Activated CD4-positive, alpha-beta memory T cell treated with anti-CD3 and anti-CD28 coated beads, Interleukin-2, amount 10 ng/mL, durations not matched to agents 7 days and 5 days (primary cell): ENCODE results near the gene CA7. TPM values are rescaled to one million over a fixed set of nuclear protein-coding genes. Genes with fewer than 3 reads are reported as not detected.
A peak's percentile ranks its signal among the peaks of the same experiment; 100 is the strongest.

ENCODE experiments used
- CTCF ChIA-PET: fragments of 350-600 bp; sonication (Branson Sonifier 250); formaldehyde crosslinking; loops from one replicate; lab custom pipeline; 2021; ENCODE audit warnings: antibody characterized with exemption, inconsistent platforms; lab: Charles Lee
- POLR2A ChIA-PET: fragments of 350-600 bp; sonication (Branson Sonifier 250); formaldehyde crosslinking; loops from one replicate; lab custom pipeline; 2021; ENCODE audit warnings: antibody characterized with exemption; lab: Charles Lee
- DNase-seq: peaks from one replicate; pipeline ENCODE4 v3.0.0-alpha.2; 2020
- H3K27ac Mint-ChIP-seq: one replicate; pipeline ENCODE4 v1.8.0; 2021; ENCODE audit warnings: mild to moderate bottlenecking, mixed read lengths
- H3K27me3 Mint-ChIP-seq: one replicate; pipeline ENCODE4 v1.8.0; 2021; ENCODE audit warnings: mixed read lengths
- H3K36me3 Mint-ChIP-seq: one replicate; pipeline ENCODE4 v1.8.0; 2021; ENCODE audit warnings: low read depth, mixed read lengths
- H3K4me1 Mint-ChIP-seq: one replicate; pipeline ENCODE4 v1.8.0; 2021; ENCODE audit warnings: mixed read lengths
- H3K4me3 Mint-ChIP-seq: one replicate; pipeline ENCODE4 v1.8.0; 2021; ENCODE audit warnings: mild to moderate bottlenecking, mixed read lengths
- H3K9me3 Mint-ChIP-seq: one replicate; pipeline ENCODE4 v1.8.0; 2021; ENCODE audit warnings: mixed read lengths
- total RNA-seq, 2 experiments: library from RNA; stranded (reverse); gene quantifications; one replicate each; pipeline ENCODE4 v1.2.3, GENCODE V29; 2021

Gene CA7
- total RNA-seq, 2 experiments from 2014 or later: 0.13 TPM; not detected in 1

DNA sequence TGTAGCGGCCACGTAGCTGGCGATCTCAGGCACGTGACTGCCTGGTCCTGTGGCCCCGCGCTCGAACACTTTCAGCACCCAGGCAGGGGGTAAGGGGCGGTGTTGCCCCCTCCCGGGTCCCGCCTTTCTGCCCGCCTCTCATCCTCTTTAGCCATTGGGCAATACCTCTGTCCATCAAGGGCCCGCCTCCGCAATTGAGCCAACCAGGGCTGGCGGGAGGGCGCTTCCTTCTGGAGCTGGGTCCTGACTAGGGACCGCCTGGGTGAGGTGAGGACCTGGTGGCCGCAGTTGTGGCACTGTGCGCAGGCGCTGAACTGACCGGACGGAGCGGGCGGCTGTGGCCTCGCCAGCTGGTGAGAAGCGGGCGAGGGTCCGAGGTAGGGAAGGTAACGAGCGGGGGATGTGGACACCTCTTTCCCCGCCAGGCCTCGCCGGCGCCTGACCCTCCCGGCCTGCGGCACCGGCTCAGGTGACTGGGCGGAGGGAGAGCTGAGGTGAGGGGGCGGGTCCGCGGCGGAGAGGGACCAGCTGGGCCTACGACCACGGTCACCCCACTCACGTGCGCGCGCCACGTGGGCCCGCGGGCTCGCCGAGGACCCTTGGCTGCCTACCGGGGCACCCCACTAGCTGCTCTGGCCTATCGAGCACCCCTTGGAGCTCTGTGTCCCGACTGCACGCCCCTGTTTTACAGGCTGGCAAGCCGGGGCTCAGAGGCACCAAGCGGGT, 36.2 kb downstream of the CA7 start, which contains the start of gene PDP2:
TSS of gene PDP2 (plus strand) at position 228 of the 726 bp plus-strand sequence. CDS start 3,770 bp downstream, outside the sequence.
- Mint-ChIP-seq H3K27ac (peak within 1 kb of the TSS; percentile 89), H3K9me3 (peaks cover 3% of the 10 kb centered on the region), H3K4me1 (peaks cover 54% of the 10 kb centered on the region), H3K27me3 (no peaks in the 10 kb centered on the region), H3K4me3 (peak within 1 kb of the TSS; percentile 98), H3K36me3 (peaks cover 23% of the 10 kb centered on the region)
- peak; percentile 93 for DNase-seq
- ChIA-PET POLR2A (interaction anchor here (0.8 to 1.9 kb wide), 13 partner anchors 8 to 283 kb away, joined by 3 to 10 read pairs (median 4); partner anchors contain the start of genes CIAO2B, DYNC1LI2 and NAE1), CTCF (interaction anchor here (1.2 to 4.3 kb wide), 11 partner anchors 8 to 230 kb away, joined by 3 to 35 read pairs (median 8); partner anchors contain the start of genes DYNC1LI2 and NAE1)

DNA sequence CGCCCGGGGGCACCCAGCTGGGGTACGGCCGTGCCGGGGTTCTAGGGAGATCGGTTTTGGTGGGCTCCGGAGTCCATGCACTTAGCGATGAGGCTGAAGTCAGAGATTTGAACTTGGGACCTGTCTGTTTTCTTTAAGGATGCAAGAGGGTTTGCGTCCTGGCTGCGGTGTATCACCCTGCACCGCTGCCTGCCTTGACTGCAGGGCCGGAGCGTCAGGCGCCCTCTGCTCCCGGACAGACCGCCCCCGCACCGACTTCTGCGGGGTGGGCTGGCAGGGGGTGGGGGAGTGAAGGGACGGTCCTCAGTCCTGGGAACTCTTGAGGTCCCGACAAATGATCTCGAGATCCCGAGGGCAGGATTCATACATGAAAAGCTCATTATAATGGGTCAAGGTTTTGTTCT, 36.8 kb downstream of the CA7 start:
- Mint-ChIP-seq H3K27me3 (no peaks in the 10 kb centered on the region), H3K9me3 (peaks cover 3% of the 10 kb centered on the region), H3K4me3 (peak overlapping the region; percentile 98), H3K4me1 (peaks cover 54% of the 10 kb centered on the region), H3K36me3 (peaks cover 26% of the 10 kb centered on the region), H3K27ac (peak overlapping the region; percentile 16)
- CTCF ChIA-PET: interaction anchor here (1.2 to 4.3 kb wide), 11 partner anchors 8 to 230 kb away, joined by 3 to 35 read pairs (median 8); partner anchors contain the start of genes DYNC1LI2 and NAE1
- no peak for DNase-seq
- POLR2A ChIA-PET: interaction anchor here (0.8 to 1.9 kb wide), 13 partner anchors 9 to 282 kb away, joined by 3 to 10 read pairs (median 4); partner anchors contain the start of genes CIAO2B, DYNC1LI2 and NAE1

DNA sequence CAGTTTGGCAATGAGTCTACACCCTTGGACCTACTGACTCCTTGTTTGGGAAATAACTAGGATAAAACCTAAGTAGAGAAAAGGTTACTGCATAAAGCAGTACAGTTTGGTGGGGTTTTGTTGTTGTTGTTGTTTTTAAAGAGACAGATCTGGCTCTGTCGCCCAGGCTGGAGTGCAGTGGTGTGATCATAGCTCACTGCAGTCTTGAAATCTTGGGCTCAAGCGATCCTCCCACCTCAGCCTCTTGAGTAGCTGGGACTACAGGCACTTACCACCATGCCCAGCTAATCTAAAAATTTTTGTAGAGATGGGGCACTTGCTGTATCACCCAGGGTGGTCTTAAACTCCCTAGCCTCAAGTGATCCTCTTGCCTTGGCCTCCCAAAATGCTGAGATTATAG, 37.3 kb downstream of the CA7 start:
- Mint-ChIP-seq H3K36me3 (peaks cover 24% of the 10 kb centered on the region), H3K4me1 (peaks cover 52% of the 10 kb centered on the region), H3K9me3 (no peaks in the 10 kb centered on the region), H3K27ac (no peak overlapping the region), H3K27me3 (no peaks in the 10 kb centered on the region), H3K4me3 (peak overlapping the region; percentile 98)
- DNase-seq: no peak
- ChIA-PET CTCF (interaction anchor here (1.3 to 4.3 kb wide), 12 partner anchors 9 to 231 kb away, joined by 3 to 35 read pairs (median 8); partner anchors contain the start of gene NAE1), POLR2A (interaction anchor here (1.1 to 1.8 kb wide), 5 partner anchors 8 to 131 kb away, joined by 3 to 6 read pairs (median 4); partner anchors contain the start of gene DYNC1LI2)

DNA sequence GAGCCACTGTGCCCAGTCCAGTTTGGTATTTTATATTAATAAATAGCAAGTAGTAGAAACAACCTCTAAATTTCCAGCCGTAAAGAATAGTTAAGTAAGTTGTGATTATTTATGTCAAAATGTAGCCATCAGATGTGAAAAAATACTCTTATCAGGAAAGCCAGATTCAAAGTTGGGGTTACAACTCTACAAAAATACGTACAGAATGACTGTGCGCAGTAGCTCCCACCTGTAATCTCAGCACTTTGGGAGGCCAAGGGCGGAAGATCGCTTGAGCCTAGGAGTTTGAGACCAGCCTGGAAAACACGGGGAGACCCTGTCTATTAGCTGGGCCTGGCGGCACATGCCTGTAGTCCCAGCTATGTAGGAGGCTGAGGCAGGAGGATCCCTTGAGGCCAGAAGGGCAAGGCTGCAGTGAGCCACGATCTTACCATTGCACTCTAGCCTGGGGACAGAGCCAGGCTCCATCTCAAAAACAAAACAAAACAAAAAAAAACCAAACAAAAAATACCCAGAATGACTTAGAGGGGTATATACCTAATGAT, 37.8 kb downstream of the CA7 start:
- Mint-ChIP-seq H3K36me3 (peaks cover 26% of the 10 kb centered on the region), H3K4me1 (peaks cover 55% of the 10 kb centered on the region), H3K4me3 (peak overlapping the region; percentile 98), H3K9me3 (no peaks in the 10 kb centered on the region), H3K27ac (no peak overlapping the region), H3K27me3 (no peaks in the 10 kb centered on the region)
- POLR2A ChIA-PET: interaction anchor here (0.9 to 1.8 kb wide), 5 partner anchors 8 to 51 kb away, joined by 3 to 6 read pairs (median 4); partner anchors contain the start of gene NAE1
- CTCF ChIA-PET: interaction anchor here (1.3 to 4.3 kb wide), 9 partner anchors 9 to 65 kb away, joined by 3 to 35 read pairs (median 8); partner anchors contain the start of gene NAE1
- DNase-seq: no peak

DNA sequence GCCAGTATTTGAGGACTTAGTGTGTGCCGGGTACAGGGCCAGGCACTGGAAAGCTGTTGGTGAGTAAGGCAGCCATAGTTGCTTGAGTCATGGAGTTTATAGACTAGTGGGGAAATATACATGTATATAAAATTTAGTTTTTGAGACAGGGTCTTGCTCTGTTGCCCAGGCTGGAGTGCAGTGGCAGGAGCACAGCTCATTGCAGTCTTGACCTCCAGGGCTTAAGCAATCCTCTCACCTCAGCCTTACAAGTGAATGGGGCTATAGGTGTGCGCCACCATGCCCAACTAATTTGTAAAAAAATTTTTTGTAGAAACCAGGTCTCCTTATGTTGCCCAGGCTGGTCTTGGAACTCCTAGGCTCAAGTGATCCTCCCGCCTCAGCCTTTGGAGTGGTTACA, 38.5 kb downstream of the CA7 start:
- peaks cover 60% of the 10 kb centered on the region for H3K4me1 Mint-ChIP-seq
- CTCF ChIA-PET: interaction anchor here (1.3 to 4.3 kb wide), 7 partner anchors 10 to 52 kb away, joined by 3 to 35 read pairs (median 13); partner anchors contain the start of gene NAE1
- H3K9me3 Mint-ChIP-seq: no peaks in the 10 kb centered on the region
- DNase-seq: no peak
- peaks cover 26% of the 10 kb centered on the region for H3K36me3 Mint-ChIP-seq
- H3K27me3 Mint-ChIP-seq: no peaks in the 10 kb centered on the region
- no peak overlapping the region for H3K4me3 Mint-ChIP-seq
- POLR2A ChIA-PET: interaction anchor here (0.9 kb wide), 1 partner anchor 52 kb away, joined by 4 read pairs; the partner anchor contains the start of gene NAE1
- no peak overlapping the region for H3K27ac Mint-ChIP-seq

- CTCF ChIA-PET: interaction anchor here (1.3 to 1.7 kb wide), 2 partner anchors 10 to 17 kb away, joined by 4 to 7 read pairs; no protein-coding TSS in a partner anchor
- H3K36me3 Mint-ChIP-seq: peaks cover 35% of the 10 kb centered on the region
Observed at GRCh38 chr16:66885491-66885890, 41.3 kb downstream of the CA7 start.

DNA sequence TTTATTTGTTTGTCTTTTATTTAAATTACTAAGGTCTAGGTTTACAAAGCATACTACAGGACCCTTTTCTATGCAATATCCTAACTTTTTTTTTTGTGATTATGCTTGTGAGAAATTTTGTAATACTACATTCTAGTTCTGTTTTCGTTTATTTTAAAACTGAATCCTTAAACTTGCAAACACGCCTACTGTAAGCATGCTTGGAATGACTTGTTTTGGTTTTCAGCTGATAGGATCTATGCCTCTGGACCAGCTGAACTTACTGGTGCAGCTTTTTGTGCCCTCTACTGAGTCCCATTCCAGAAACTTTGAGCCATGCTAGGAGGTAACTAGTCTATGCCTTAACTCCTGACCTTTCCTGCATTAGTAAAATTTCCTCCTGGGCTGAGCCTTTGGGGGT, 42.1 kb downstream of the CA7 start:
- CTCF ChIA-PET: interaction anchor here (1.3 to 1.7 kb wide), 3 partner anchors 9 to 19 kb away, joined by 4 to 7 read pairs (median 6); no protein-coding TSS in a partner anchor
- H3K27me3 Mint-ChIP-seq: no peaks in the 10 kb centered on the region
- no peak overlapping the region for H3K27ac Mint-ChIP-seq
- H3K4me3 Mint-ChIP-seq: no peak overlapping the region
- POLR2A ChIA-PET: interaction anchor here (1.1 kb wide), 1 partner anchor 542 kb away, joined by 3 read pairs; no protein-coding TSS in a partner anchor
- peaks cover 38% of the 10 kb centered on the region for H3K36me3 Mint-ChIP-seq
- no peaks in the 10 kb centered on the region for H3K9me3 Mint-ChIP-seq
- H3K4me1 Mint-ChIP-seq: peaks cover 43% of the 10 kb centered on the region
- DNase-seq: no peak

More at GRCh38 chr16:66885491-66885890, 41.3 kb downstream of the CA7 start:
- H3K4me3 Mint-ChIP-seq: no peak overlapping the region
- POLR2A ChIA-PET: interaction anchor here (1.1 kb wide), 1 partner anchor 543 kb away, joined by 3 read pairs; no protein-coding TSS in a partner anchor
- no peaks in the 10 kb centered on the region for H3K27me3 Mint-ChIP-seq
- no peaks in the 10 kb centered on the region for H3K9me3 Mint-ChIP-seq
- H3K27ac Mint-ChIP-seq: no peak overlapping the region
- H3K4me1 Mint-ChIP-seq: peaks cover 43% of the 10 kb centered on the region
- no peak for DNase-seq

GRCh38 chr16:66886914-66887313, 42.7 kb downstream of the CA7 start:
- CTCF ChIA-PET: interaction anchor here (1.3 kb wide), 1 partner anchor 19 kb away, joined by 6 read pairs; no protein-coding TSS in a partner anchor
- Mint-ChIP-seq H3K36me3 (peaks cover 40% of the 10 kb centered on the region), H3K27ac (no peak overlapping the region), H3K4me3 (no peak overlapping the region), H3K4me1 (peaks cover 37% of the 10 kb centered on the region), H3K9me3 (no peaks in the 10 kb centered on the region), H3K27me3 (no peaks in the 10 kb centered on the region)
- DNase-seq: no peak
- POLR2A ChIA-PET: no interaction called here

GRCh38 chr16:66888647-66889615, 44.7 kb downstream of the CA7 start:
- POLR2A ChIA-PET: interaction anchor here (0.7 to 2.0 kb wide), 3 partner anchors 8 to 16 kb away, joined by 3 to 6 read pairs (median 4); no protein-coding TSS in a partner anchor
- CTCF ChIA-PET: interaction anchor here (0.6 to 1.7 kb wide), 2 partner anchors 40 to 145 kb away, joined by 4 to 5 read pairs; no protein-coding TSS in a partner anchor
- peaks cover 41% of the 10 kb centered on the region for H3K4me1 Mint-ChIP-seq
- H3K27me3 Mint-ChIP-seq: no peaks in the 10 kb centered on the region
- no peak overlapping the region for H3K4me3 Mint-ChIP-seq
- DNase-seq: no peak
- H3K36me3 Mint-ChIP-seq: peaks cover 40% of the 10 kb centered on the region
- no peaks in the 10 kb centered on the region for H3K9me3 Mint-ChIP-seq
- H3K27ac Mint-ChIP-seq: no peak overlapping the region

- no peak for DNase-seq
- no peaks in the 10 kb centered on the region for H3K27me3 Mint-ChIP-seq
- ChIA-PET CTCF (interaction anchor here (1.7 to 2.0 kb wide), 3 partner anchors 21 to 59 kb away, joined by 4 to 10 read pairs (median 8); partner anchors contain the start of gene NAE1), POLR2A (interaction anchor here (0.7 to 2.0 kb wide), 2 partner anchors 9 to 17 kb away, joined by 3 to 6 read pairs; no protein-coding TSS in a partner anchor)
- peaks cover 34% of the 10 kb centered on the region for H3K36me3 Mint-ChIP-seq
- no peak overlapping the region for H3K27ac Mint-ChIP-seq
- no peaks in the 10 kb centered on the region for H3K9me3 Mint-ChIP-seq
- H3K4me3 Mint-ChIP-seq: no peak overlapping the region
- peaks cover 45% of the 10 kb centered on the region for H3K4me1 Mint-ChIP-seq
Observed at GRCh38 chr16:66889622-66890021, 45.4 kb downstream of the CA7 start.

- no peak overlapping the region for H3K4me3 Mint-ChIP-seq
- H3K27ac Mint-ChIP-seq: no peak overlapping the region
- no peaks in the 10 kb centered on the region for H3K9me3 Mint-ChIP-seq
- no peaks in the 10 kb centered on the region for H3K27me3 Mint-ChIP-seq
- ChIA-PET POLR2A (interaction anchor here (0.5 to 2.0 kb wide), 3 partner anchors 10 to 467 kb away, joined by 3 to 6 read pairs (median 3); no protein-coding TSS in a partner anchor), CTCF (interaction anchor here (1.0 to 2.0 kb wide), 4 partner anchors 9 to 60 kb away, joined by 6 to 10 read pairs (median 9); partner anchors contain the start of gene NAE1)
- peaks cover 22% of the 10 kb centered on the region for H3K36me3 Mint-ChIP-seq
- DNase-seq: no peak
- peaks cover 42% of the 10 kb centered on the region for H3K4me1 Mint-ChIP-seq
Observed at GRCh38 chr16:66890799-66891198, 46.6 kb downstream of the CA7 start.
